ENCODE results near the gene NLRP6.

Gene NLRP6

GRCh38 chr11:256952-257737, 21.1 kb upstream of the NLRP6 start:
- TF ChIP-seq CTCF (IDR thresholded peaks at IDR 0.05; ENCODE audit: low read length, missing control alignments), result no peak
- DNase-seq (ENCODE audit: low read depth), result no peak
- no peak overlapping the region for H3K4me3 ChIP-seq (replicated peaks; ENCODE audit: low read depth, low read length)

GRCh38 chr11:257766-258493, 20.3 kb upstream of the NLRP6 start:
- H3K4me3 ChIP-seq (replicated peaks; ENCODE audit: low read depth, low read length), result no peak overlapping the region
- TF ChIP-seq CTCF (IDR thresholded peaks at IDR 0.05; ENCODE audit: low read length, missing control alignments), result peak; percentile 25
- DNase-seq (ENCODE audit: low read depth), result no peak

DNA sequence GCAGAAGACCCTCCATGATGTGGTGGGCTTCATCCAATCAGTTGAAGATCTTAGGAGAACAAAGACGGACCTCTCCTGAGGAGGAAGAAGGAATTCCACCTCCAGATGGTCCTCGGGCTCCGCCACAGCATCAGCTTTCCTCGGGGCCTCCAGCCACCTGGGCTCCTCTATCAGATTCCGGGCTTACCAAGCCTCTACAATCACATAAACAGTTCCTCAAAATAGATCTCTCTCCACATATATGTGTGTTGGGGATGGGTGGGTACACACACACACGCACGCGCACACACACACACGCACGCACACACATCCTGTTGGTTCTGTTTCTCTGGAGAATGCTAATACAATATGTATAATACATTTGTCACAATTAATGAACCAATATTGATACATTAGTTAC, 18.8 kb upstream of the NLRP6 start:
- TF ChIP-seq CTCF (IDR thresholded peaks at IDR 0.05; ENCODE audit: low read length, missing control alignments), result no peak
- no peak for DNase-seq (ENCODE audit: low read depth)
- no peak overlapping the region for H3K4me3 ChIP-seq (replicated peaks; ENCODE audit: low read depth, low read length)

GRCh38 chr11:261624-262023, 16.6 kb upstream of the NLRP6 start:
- H3K4me3 ChIP-seq (replicated peaks; ENCODE audit: low read depth, low read length), result no peak overlapping the region
- no peak for TF ChIP-seq CTCF (IDR thresholded peaks at IDR 0.05; ENCODE audit: low read length, missing control alignments)
- DNase-seq (ENCODE audit: low read depth), result no peak

- H3K4me3 ChIP-seq (replicated peaks; ENCODE audit: low read depth, low read length), result no peak overlapping the region
- no peak for DNase-seq (ENCODE audit: low read depth)
These were observed 11.3 kb upstream of the NLRP6 start for GRCh38 chr11:266676-267439.

More at GRCh38 chr11:266676-267439, 11.3 kb upstream of the NLRP6 start:
- TF ChIP-seq CTCF (IDR thresholded peaks at IDR 0.05; ENCODE audit: low read length, missing control alignments), result no peak

Measured in fibroblast of pulmonary artery (primary cell).